Umbilical cord (tissue), 2 donors: ENCODE data around the gene SLC51A. TPM values are rescaled to one million over a fixed set of nuclear protein-coding genes. Genes with fewer than 3 reads are reported as not detected.
A peak's percentile ranks its signal among the peaks of the same experiment; 100 is the strongest.
"Not testable (repeated sequence)": the region's sequence is repeated elsewhere in the genome, so short reads cannot be mapped to it uniquely, and the experiment has no call there.

Experiments used
- DNase-seq: peaks from one replicate; pipeline ENCODE4 v3.0.0-alpha.2; 2015; ENCODE audit warnings: low spot score
- total RNA-seq: library from RNA; depleted of rRNA; stranded (reverse); fragments of >200 nt; gene quantifications from one replicate; pipeline ENCODE4 v1.2.3, GENCODE V29; 2014; ENCODE audit warnings: low replicate concordance; ENCODE audit not compliant: insufficient read depth

SLC51A gene
- total RNA-seq, 1 donor from 2014 or later = 7.9 TPM

GRCh38 chr3:196193133-196193735, 23.1 kb upstream of the SLC51A start:
- DNase-seq = no peak

GRCh38 chr3:196193736-196194541, 22.4 kb upstream of the SLC51A start:
- peak; percentile 56 for DNase-seq

- no peak for DNase-seq
Measured at GRCh38 chr3:196194542-196194915, 21.8 kb upstream of the SLC51A start.

- DNase-seq = no peak
Measured at GRCh38 chr3:196195664-196196265, 20.6 kb upstream of the SLC51A start.

GRCh38 chr3:196197524-196197923, 18.8 kb upstream of the SLC51A start:
- DNase-seq = no peak

- DNase-seq = no peak
Measured at GRCh38 chr3:196198081-196198675, 18.2 kb upstream of the SLC51A start.

GRCh38 chr3:196198771-196199753, 17.3 kb upstream of the SLC51A start:
- DNase-seq = no peak

GRCh38 chr3:196202516-196202970, 13.8 kb upstream of the SLC51A start:
- DNase-seq = peak; percentile 60

- no peak for DNase-seq
Measured at GRCh38 chr3:196203846-196204245, 12.5 kb upstream of the SLC51A start.

- not testable (repeated sequence) for DNase-seq
Measured at GRCh38 chr3:196205442-196206205, 10.7 kb upstream of the SLC51A start.

GRCh38 chr3:196207159-196207832, 9.0 kb upstream of the SLC51A start:
- no peak for DNase-seq

- no peak for DNase-seq
Measured at GRCh38 chr3:196207833-196208607, 8.3 kb upstream of the SLC51A start.

- no peak for DNase-seq
Measured at GRCh38 chr3:196208942-196209695, 7.2 kb upstream of the SLC51A start.

GRCh38 chr3:196209944-196210672, 6.2 kb upstream of the SLC51A start:
- DNase-seq = not testable (repeated sequence)

GRCh38 chr3:196210673-196211556, 5.4 kb upstream of the SLC51A start, which contains the start of gene ZDHHC19:
ZDHHC19 (minus strand) TSS chr3:196211400; CDS start chr3:196211315, 85 bp downstream.
- no peak for DNase-seq

GRCh38 chr3:196214783-196215441, 1.4 kb upstream of the SLC51A start:
- no peak for DNase-seq
